DMS114 treated with DMSO at 0.1 percent for 48 hours (cell line): ENCODE data around the gene ZNF784.
A peak's percentile ranks its signal among the peaks of the same experiment; 100 is the strongest.

Experiments used
- DNase-seq: peaks from one replicate; lab custom pipeline; 2025; ENCODE audit not compliant: unreplicated experiment; lab: John Stamatoyannopoulos, UW

Gene ZNF784

DNA sequence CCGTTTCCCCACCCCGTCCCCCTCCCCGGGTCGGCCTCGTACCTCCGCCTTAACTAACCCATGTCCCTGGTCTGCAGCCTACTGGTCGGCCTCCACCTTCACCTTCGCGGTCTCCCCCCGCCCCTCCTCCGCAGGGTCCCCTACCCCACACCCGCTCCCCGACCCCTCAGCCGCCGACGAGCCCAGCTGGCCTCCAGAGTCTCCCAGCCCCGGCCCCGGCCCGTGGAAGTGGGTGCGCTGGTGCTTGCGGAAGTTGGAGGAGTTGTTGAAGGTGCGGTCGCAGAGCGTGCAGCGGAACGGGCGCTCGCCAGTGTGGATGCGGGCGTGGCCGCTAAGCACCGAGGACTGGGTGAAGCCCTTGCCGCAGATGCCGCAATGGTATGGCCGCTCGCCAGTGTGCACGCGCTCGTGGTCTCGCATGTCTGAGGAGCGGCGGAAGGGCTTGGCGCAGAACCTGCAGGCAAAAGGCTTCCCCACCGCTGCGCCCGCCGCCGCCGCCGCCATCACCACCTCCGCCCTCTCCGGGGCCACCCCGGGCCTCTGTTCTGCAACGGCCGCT, 2.6 kb downstream of the ZNF784 start:
- no peak for DNase-seq

DNA sequence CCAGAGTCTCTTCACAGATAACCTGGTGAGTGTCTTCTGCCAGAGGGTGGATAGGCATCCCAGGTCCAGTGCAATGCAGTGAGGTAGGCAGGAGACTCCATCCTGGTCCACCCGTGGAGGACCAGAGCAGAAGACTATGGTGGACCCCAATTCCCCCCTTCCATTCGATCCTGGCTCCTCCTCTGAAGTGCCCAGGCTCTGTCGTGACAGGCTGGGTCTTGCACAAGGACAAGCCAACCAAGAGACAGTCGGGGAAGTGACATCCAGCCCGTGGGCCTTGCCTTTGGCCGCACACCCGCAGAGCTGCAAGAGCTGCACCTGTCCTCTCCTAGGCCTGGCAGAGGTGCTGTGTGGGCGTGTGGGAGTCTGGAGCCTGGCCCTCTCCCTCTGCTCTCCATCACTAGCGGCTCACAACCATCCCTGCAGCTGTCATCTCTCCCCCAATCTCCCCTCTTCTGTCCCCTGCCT, 3.1 kb downstream of the ZNF784 start:
- DNase-seq = no peak

DNA sequence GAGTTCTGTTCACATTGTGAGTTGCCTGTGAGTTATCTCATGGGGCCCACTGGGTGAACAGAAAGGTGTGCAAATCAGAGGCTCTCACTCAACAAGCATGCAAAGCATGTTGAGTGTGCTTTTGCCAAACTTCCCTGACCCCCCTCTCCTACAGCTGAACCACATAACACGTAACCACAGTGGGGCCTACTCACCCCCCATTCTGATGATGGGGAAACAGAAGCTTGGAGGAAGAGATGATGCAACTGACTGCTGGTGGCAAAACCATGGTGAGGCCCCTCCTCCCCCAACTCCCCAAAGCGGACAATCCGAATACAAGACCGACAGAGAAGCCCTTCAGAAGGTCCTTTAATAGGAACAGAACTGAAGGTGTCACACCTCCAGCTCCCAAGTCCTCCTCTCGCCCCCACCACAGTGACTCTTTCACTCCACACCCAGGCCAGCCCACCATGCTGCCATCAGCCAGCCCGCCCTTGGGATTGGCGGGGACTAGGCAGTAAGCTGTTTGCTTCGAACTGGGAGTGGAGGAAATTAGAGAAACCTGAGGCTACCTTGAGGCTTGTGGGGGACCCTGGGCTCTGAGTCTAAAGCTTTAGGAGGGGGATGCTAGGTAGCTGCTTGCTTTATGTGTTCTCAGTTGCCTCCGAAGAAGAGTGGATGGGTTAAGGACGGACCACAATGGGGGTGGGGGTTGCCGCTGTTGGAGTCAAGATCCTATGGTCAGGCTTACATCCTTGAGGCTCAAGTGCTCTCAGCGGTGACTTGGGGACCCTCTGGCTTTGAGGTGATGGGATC, 3.8 kb downstream of the ZNF784 start:
- DNase-seq = no peak

- DNase-seq = no peak
Measured at GRCh38 chr19:55619286-55619685, 5.1 kb downstream of the ZNF784 start.

DNA sequence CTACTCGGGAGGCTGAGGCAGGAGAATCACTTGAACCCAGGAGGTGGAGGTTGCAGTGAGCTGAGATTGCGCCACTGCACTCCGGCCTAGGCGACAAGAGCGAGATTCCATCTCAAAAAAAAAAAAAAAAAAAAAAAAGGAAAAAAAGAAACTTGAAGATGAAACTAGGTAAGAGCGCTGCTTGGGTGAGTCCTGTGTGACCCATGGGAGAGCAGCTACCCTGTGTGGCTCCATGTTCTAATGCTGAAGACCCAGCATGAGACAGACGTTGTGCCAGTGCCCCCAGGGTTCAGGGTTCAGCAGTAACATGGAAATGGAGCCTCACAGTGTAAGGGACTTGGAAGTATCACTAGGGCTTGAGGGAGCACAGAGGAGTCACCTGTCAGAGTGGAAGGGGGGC, 5.9 kb downstream of the ZNF784 start:
- no peak for DNase-seq

DNA sequence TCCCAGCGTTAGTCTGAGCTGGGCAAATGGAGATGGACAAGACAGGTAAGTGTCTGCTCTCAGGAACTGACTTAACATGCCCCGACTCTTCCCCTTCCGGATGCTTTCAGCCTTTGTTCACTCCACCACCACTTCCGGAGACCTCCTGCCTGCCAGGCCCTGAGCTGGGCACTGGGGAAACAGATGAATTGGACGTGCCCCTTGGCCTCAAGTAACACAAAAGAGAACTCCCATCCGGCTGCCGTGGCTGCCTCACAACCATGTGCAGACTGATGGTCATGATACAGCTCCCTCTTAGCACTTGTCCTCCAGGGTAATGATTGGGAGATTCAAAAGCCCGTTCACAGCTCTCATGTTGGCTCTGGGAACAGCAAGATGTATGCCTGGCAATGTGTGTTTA, 6.9 kb downstream of the ZNF784 start:
- no peak for DNase-seq

- no peak for DNase-seq
Measured at GRCh38 chr19:55616395-55616875, 7.9 kb downstream of the ZNF784 start.

DNA sequence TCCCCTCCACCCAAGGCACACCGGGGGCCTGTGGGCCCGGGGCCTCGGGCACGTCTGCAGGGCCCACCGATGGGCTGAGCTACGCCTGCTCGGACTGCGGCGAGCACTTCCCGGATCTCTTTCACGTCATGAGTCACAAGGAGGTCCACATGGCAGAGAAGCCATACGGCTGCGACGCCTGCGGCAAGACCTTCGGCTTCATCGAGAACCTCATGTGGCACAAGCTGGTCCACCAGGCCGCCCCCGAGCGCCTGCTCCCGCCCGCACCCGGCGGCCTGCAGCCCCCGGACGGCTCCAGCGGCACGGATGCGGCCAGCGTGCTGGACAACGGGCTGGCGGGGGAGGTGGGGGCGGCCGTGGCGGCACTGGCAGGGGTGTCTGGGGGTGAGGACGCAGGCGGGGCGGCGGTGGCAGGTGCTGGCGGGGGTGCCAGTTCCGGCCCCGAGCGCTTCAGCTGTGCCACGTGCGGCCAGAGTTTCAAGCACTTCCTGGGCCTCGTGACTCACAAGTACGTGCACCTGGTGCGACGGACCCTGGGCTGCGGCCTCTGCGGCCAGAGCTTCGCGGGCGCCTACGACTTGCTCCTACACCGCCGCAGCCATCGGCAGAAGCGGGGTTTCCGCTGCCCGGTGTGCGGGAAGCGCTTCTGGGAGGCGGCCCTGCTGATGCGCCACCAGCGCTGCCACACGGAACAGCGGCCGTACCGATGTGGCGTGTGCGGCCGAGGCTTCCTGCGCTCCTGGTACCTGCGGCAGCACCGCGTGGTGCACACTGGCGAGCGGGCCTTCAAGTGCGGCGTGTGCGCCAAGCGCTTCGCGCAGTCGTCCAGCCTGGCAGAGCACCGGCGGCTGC, 8.6 kb downstream of the ZNF784 start:
- DNase-seq = no peak

DNA sequence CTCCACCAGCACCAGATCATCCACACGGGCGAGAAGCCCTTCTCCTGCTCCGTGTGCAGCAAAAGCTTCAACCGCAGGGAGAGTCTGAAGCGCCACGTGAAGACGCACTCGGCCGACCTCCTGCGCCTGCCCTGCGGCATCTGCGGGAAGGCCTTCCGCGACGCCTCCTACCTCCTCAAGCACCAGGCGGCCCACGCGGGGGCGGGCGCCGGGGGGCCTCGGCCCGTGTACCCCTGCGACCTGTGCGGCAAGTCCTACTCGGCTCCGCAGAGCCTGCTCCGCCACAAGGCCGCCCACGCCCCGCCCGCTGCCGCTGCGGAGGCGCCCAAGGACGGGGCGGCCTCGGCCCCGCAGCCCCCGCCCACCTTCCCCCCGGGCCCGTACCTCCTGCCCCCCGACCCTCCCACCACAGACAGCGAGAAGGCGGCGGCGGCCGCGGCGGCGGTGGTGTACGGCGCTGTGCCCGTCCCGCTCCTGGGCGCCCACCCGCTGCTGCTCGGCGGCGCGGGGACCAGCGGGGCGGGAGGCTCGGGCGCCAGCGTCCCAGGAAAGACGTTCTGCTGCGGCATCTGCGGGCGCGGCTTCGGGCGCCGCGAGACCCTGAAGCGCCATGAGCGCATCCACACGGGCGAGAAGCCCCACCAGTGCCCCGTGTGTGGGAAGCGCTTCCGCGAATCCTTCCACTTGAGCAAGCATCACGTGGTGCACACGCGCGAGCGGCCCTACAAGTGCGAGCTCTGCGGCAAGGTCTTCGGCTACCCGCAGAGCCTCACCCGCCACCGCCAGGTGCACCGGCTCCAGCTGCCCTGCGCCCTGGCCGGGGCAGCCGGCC, 9.4 kb downstream of the ZNF784 start:
- DNase-seq = no peak

DNA sequence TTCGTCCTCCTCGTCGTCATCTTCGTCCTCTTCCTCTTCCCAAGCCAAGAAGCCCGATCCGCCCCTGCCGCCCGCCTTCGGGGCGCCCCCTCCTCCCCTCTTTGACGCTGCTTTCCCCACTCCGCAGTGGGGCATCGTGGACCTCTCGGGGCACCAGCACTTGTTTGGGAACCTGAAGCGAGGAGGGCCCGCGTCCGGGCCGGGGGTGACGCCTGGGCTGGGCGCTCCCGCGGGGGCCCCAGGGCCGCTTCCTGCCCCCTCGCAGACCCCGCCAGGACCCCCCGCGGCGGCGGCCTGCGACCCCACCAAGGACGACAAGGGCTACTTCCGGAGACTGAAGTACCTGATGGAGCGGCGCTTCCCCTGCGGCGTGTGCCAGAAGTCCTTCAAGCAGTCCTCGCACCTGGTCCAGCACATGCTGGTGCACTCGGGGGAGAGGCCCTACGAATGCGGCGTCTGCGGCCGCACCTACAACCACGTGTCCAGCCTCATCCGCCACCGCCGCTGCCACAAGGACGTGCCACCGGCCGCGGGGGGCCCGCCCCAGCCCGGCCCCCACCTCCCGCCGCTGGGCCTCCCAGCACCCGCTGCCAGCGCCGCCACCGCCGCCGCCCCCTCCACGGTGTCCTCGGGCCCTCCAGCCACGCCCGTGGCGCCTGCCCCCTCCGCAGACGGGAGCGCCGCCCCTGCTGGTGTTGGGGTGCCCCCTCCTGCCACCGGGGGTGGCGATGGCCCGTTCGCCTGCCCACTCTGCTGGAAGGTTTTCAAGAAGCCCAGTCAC, 10.2 kb downstream of the ZNF784 start:
- DNase-seq = no peak

DNA sequence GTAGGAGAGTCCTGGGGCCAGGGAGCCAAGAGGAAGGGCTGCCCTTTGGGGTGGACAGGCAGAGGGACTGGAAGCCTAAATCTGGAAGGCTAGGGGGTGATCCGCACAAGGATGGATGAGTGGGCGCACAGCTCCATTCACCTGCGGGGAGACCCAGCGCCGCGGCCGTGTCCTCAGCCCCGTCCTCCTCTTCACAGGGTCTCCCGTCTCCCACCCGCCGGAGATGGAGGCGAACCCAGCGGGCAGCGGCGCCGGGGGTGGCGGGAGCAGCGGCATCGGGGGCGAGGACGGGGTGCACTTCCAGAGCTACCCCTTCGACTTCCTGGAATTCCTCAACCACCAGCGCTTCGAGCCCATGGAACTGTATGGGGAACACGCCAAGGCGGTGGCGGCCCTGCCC, 11.0 kb downstream of the ZNF784 start:
- no peak for DNase-seq

DNA sequence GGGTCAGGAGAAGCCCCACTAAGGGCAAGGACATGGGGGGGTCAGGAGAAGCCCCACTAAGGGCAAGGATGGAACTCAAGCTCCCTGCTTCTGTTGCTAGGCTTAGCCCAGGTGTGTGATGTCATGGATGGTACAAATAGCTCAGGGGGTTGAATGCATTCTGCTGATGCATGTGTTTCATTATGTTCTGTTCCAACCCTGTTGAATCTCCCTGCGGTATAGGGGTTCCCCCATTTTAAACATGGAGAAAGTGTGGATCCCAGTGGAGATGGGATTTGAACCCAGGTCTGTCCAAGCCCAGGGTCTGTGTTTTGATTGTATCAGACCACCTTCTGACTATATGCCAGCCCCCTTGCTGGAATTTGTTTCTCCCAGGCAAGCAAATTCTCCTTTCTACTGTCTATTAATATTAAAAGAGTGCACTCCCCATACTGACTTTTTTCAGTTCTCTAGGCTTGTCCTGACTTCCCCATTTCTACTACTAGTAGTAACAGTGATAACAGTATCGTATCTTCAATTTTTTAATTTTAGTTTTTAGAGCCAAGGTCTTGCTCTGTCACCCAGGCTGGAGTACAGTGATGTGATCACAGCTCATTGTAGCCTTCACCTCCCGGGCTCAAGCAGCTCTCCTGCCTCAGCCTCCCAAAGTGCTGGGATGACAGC, 12.3 kb downstream of the ZNF784 start:
- no peak for DNase-seq

GRCh38 chr19:55611300-55611982, 12.9 kb downstream of the ZNF784 start:
- DNase-seq = no peak

DNA sequence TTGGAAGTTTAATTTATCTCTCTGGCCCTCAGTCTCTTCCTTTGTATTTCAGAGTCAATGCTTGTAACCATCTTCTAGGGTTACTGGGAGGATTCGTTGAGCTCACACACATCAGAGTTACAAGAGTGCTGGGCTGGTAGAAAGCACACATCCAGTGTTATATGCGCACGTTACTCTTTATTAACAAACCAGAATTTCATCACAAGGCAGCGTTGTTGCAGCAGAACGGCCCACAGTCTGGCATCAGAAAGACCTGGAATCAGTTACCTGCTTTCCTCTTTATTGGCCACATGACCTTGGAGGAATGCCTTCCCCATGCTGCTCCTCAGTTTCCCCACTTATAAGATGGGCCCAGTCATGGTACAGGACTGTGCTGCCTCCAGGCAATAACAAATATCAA, 15.0 kb downstream of the ZNF784 start:
- DNase-seq = no peak

GRCh38 chr19:55606817-55607216, 17.5 kb downstream of the ZNF784 start:
- DNase-seq = no peak

DNA sequence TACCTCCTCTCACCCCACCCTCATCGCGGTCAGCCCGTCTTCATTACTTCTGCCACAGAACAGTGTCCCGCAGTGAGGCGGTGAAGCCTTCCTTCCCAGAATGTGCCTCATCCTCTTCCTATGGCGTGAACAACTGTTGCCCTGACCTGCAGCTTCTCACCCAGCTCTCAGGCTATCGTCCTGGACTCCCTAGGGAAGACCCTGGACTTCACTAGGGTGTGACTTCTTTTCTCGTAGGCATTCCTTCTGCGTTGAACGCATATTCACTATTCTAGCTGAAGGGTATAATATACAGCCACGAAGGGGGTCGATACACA, 17.9 kb downstream of the ZNF784 start:
- DNase-seq = no peak

- DNase-seq = peak; percentile 72
Measured at GRCh38 chr19:55605637-55606470, 18.5 kb downstream of the ZNF784 start, which contains the start of gene ZNF865. TSS of gene ZNF865 (plus strand) at chr19:55605647. CDS start at chr19:55613619, 7,972 bp downstream.

- peak; percentile 95 for DNase-seq
Measured at GRCh38 chr19:55605207-55605636, 19.1 kb downstream of the ZNF784 start.
